ENCODE measurements around the gene SIRT6. TPM values are rescaled to one million over a fixed set of nuclear protein-coding genes. Genes with fewer than 3 reads are reported as not detected.

SIRT6 gene
- total RNA-seq, 1 experiment from 2014 or later = 18.0 TPM

GRCh38 chr19:4184718-4185352 lies 2.5 kb upstream of the SIRT6 start:
- POLR2A ChIA-PET (ENCODE audit: unreplicated experiment) = no interaction called here
- intact Hi-C loops (cut with micrococcal nuclease) = loop anchor here (5.0 kb wide), 1 partner anchor 43 kb away; no protein-coding TSS in a partner anchor

DNA sequence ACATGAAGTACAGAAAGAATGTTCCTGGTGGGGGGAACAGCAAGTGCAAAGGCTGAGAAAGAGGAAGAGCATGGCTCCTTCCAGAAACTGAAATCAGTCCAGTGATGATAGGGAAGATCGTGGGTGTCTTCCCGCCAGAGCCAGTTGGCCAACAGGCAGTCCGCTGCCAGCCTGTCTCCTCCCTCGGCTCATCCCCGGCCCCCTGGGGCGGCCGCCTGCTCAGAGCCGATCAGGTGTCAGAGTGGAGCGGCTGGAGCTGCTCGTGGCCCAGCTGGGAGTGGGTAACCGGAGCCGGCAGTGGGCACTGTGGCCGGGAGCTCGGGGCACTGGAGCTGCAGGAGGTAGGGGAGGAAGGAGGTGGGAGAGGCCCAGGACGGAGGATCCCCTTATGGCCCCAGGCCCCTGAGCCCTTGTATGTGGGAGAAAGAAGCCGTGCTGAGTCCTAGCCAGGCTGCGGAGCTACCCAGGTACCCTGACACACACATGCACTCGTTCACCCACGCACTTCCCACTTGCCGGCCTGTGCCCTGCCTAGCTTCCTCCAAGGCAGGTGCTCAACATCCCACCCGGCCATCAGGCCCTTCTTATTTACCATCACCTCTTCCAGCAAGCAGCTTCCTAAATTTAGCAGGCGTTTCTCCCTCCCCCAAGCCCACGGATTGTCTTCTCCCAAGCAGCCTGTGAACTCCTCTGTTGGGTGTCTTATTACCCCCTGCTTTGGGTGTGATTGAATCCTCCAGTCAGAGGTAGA lies 1.8 kb upstream of the SIRT6 start:
- no peaks in the 10 kb centered on the region for H3K9me2 ChIP-seq (replicated peaks; ENCODE audit: low read length)
- H3K79me2 ChIP-seq (ENCODE audit: low read length) = peaks cover 12% of the 10 kb centered on the region
- no peaks in the 10 kb centered on the region for H3K36me3 ChIP-seq (ENCODE audit: low read depth, low read length)
- no peak overlapping the region for H3K4me2 ChIP-seq (ENCODE audit: low read length)
- DNase-seq (no peak), ATAC-seq (no peak)
- H3K9ac ChIP-seq (ENCODE audit: low read length) = no peak overlapping the region
- H3K4me1 ChIP-seq (ENCODE audit: insufficient read depth, low read length) = peaks cover 8% of the 10 kb centered on the region; the same call in 1 of the 2 replicates
- H2AFZ ChIP-seq (ENCODE audit: low read length) = no peak overlapping the region
- no peaks in the 10 kb centered on the region for H3F3A ChIP-seq (ENCODE audit: low read length, unreplicated experiment)
- ChIA-PET CTCF (interaction anchor here (0.6 kb wide), 1 partner anchor 38 kb away, joined by 3 read pairs; no protein-coding TSS in a partner anchor), POLR2A (ENCODE audit: unreplicated experiment) (no interaction called here)
- no TSS peak for BruUV-seq (replicated peaks)
- no peak overlapping the region for H3K4me3 ChIP-seq (ENCODE audit: low read length)
- TF ChIP-seq, protein P1, sequence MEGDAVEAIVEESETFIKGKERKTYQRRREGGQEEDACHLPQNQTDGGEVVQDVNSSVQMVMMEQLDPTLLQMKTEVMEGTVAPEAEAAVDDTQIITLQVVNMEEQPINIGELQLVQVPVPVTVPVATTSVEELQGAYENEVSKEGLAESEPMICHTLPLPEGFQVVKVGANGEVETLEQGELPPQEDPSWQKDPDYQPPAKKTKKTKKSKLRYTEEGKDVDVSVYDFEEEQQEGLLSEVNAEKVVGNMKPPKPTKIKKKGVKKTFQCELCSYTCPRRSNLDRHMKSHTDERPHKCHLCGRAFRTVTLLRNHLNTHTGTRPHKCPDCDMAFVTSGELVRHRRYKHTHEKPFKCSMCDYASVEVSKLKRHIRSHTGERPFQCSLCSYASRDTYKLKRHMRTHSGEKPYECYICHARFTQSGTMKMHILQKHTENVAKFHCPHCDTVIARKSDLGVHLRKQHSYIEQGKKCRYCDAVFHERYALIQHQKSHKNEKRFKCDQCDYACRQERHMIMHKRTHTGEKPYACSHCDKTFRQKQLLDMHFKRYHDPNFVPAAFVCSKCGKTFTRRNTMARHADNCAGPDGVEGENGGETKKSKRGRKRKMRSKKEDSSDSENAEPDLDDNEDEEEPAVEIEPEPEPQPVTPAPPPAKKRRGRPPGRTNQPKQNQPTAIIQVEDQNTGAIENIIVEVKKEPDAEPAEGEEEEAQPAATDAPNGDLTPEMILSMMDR (conservative IDR thresholded peaks at IDR 0.05; ENCODE audit: low read depth, low read length) = no peak
- TF ChIP-seq EZH2phosphoT487 (IDR thresholded peaks at IDR 0.05; ENCODE audit: borderline replicate concordance, low read length) (no peak), EZH2 (IDR thresholded peaks at IDR 0.05; ENCODE audit: low read length, unreplicated experiment) (no peak)
- no peaks in the 10 kb centered on the region for H3K9me3 ChIP-seq (ENCODE audit: low read length)
- no peaks in the 10 kb centered on the region for H4K20me1 ChIP-seq (ENCODE audit: low read length)
- intact Hi-C loops (cut with micrococcal nuclease) = no loop called here
- no peaks in the 10 kb centered on the region for H3K27me3 ChIP-seq (ENCODE audit: low read length)
- H3K27ac ChIP-seq (ENCODE audit: low read length) = no peak overlapping the region

More at GRCh38 chr19:4184718-4185352, 2.5 kb upstream of the SIRT6 start:
- Histone ChIP-seq H3K27me3 (ENCODE audit: low read length) (no peaks in the 10 kb centered on the region), H3F3A (ENCODE audit: low read length, unreplicated experiment) (no peaks in the 10 kb centered on the region), H3K9me2 (replicated peaks; ENCODE audit: low read length) (no peaks in the 10 kb centered on the region), H3K4me1 (ENCODE audit: insufficient read depth, low read length) (peaks cover 8% of the 10 kb centered on the region; the same call in 1 of the 2 replicates), H3K9ac (ENCODE audit: low read length) (no peak overlapping the region), H2AFZ (ENCODE audit: low read length) (no peak overlapping the region), H3K9me3 (ENCODE audit: low read length) (no peaks in the 10 kb centered on the region), H4K20me1 (ENCODE audit: low read length) (no peaks in the 10 kb centered on the region), H3K4me3 (ENCODE audit: low read length) (no peak overlapping the region), H3K36me3 (ENCODE audit: low read depth, low read length) (no peaks in the 10 kb centered on the region), H3K79me2 (ENCODE audit: low read length) (peaks cover 12% of the 10 kb centered on the region), H3K4me2 (ENCODE audit: low read length) (no peak overlapping the region), H3K27ac (ENCODE audit: low read length) (no peak overlapping the region)
- ATAC-seq (no peak), DNase-seq (no peak)
- no peak for TF ChIP-seq EZH2phosphoT487 (IDR thresholded peaks at IDR 0.05; ENCODE audit: borderline replicate concordance, low read length)
- no peak for TF ChIP-seq EZH2 (IDR thresholded peaks at IDR 0.05; ENCODE audit: low read length, unreplicated experiment)
- TF ChIP-seq, protein P1 (conservative IDR thresholded peaks at IDR 0.05; ENCODE audit: low read depth, low read length) = no peak
- BruUV-seq (replicated peaks) = no TSS peak
- CTCF ChIA-PET = no interaction called here

All from PC-3 (cell line).